H1 (cell line): ENCODE results near the gene DGKA. TPM values are rescaled to one million over a fixed set of nuclear protein-coding genes. Genes with fewer than 3 reads are reported as not detected.

ENCODE experiments used
- CTCF ChIA-PET: fragments of 300-600 bp; sonication (Branson Sonifier 250); formaldehyde crosslinking; loops from one replicate; lab custom pipeline; 2021; ENCODE audit not compliant: partially characterized antibody; lab: Charles Lee
- POLR2A ChIA-PET: fragments of 300-600 bp; sonication (Branson Sonifier 250); formaldehyde crosslinking; loops from one replicate; lab custom pipeline; 2021; ENCODE audit warnings: inconsistent platforms; ENCODE audit not compliant: partially characterized antibody; lab: Charles Lee
- DNase-seq, 2 experiments: peaks; one replicate each; pipeline versions ENCODE4 v3.0.0 to v3.0.0-alpha.2; 2010 to 2022; ENCODE audit warnings: low spot score in 2 of 2, low read depth in 1 of 2, mixed read lengths in 1 of 2
- FAIRE-seq: peaks from 2 replicates; lab custom pipeline; 2011; peaks lifted over from hg19 to GRCh38; lab: Jason Lieb, UNC
- H2AFZ ChIP-seq: 2 replicates; pipeline ENCODE4 v1.8.1; 2012; ENCODE audit warnings: low read length, inconsistent platforms
- H2AK5ac ChIP-seq: 2 replicates; pipeline ENCODE4 v1.6.1; 2013; ENCODE audit warnings: low read depth, low read length
- H2BK120ac ChIP-seq: replicated peaks from 2 replicates; pipeline ENCODE3; 2013; ENCODE audit warnings: low read depth, low read length, inconsistent platforms
- H2BK12ac ChIP-seq: 2 replicates; pipeline ENCODE4 v1.6.1; 2013; ENCODE audit warnings: low read depth, low read length
- H2BK15ac ChIP-seq: 2 replicates; pipeline ENCODE4 v1.6.1; 2013; ENCODE audit warnings: low read length
- H2BK20ac ChIP-seq: 2 replicates; pipeline ENCODE4 v1.6.1; 2013; ENCODE audit warnings: low read length
- H2BK5ac ChIP-seq: 2 replicates; pipeline ENCODE4 v1.6.1; 2013; ENCODE audit warnings: low read depth, low read length
- H3K14ac ChIP-seq: 2 replicates; pipeline ENCODE4 v1.6.1; 2013; ENCODE audit warnings: inconsistent platforms; ENCODE audit not compliant: insufficient read length
- H3K18ac ChIP-seq: 2 replicates; pipeline ENCODE4 v1.6.1; 2013; ENCODE audit warnings: low read length; ENCODE audit errors: extremely low read depth
- H3K23ac ChIP-seq: 2 replicates; pipeline ENCODE4 v1.6.1; 2013; ENCODE audit warnings: inconsistent platforms; ENCODE audit not compliant: insufficient read length
- H3K23me2 ChIP-seq: 2 replicates; pipeline ENCODE4 v1.6.1; 2013; ENCODE audit warnings: low read depth, low read length
- H3K27ac ChIP-seq: 2 replicates; pipeline ENCODE4 v1.6.1; 2011; ENCODE audit warnings: low read depth, low read length, inconsistent platforms
- H3K27me3 ChIP-seq, 4 experiments: replicated peaks in 1 of 4; 1 replicate in 1 of 4; 2 replicates in 3 of 4; pipeline versions ENCODE4 v1.6.1 to v1.8.1; 2011 to 2013; ENCODE audit warnings: low read length in 3 of 4, mild to moderate bottlenecking in 3 of 4, inconsistent platforms in 2 of 4, mixed read lengths in 2 of 4, moderate library complexity in 1 of 4; ENCODE audit not compliant: control insufficient read depth in 3 of 4, insufficient read depth in 3 of 4; ENCODE audit errors: extremely low read depth in 1 of 4
- H3K36me3 ChIP-seq, 4 experiments: 2 replicates each; pipeline versions ENCODE4 v1.6.1 to v1.8.1; 2011 to 2013; ENCODE audit warnings: mild to moderate bottlenecking in 4 of 4, low read length in 3 of 4, moderate library complexity in 2 of 4, control low read depth in 1 of 4, inconsistent platforms in 1 of 4; ENCODE audit not compliant: insufficient read depth in 4 of 4, control insufficient read depth in 2 of 4
- H3K4ac ChIP-seq: replicated peaks from 2 replicates; pipeline ENCODE3; 2013; ENCODE audit warnings: low read length, low read depth, mixed read lengths, inconsistent platforms; ENCODE audit not compliant: insufficient read length
- H3K4me1 ChIP-seq, 4 experiments: replicated peaks in 1 of 4; 1 replicate in 1 of 4; 2 replicates in 3 of 4; pipeline versions ENCODE4 v1.6.1 to v1.8.1; 2011 to 2013; ENCODE audit warnings: low read length in 3 of 4, inconsistent platforms in 2 of 4, mixed read lengths in 1 of 4; ENCODE audit not compliant: insufficient read depth in 4 of 4, control insufficient read depth in 3 of 4
- H3K4me2 ChIP-seq, 2 experiments: 2 replicates each; pipeline versions ENCODE4 v1.6.1 to v1.8.1; 2011 to 2013; ENCODE audit warnings: low read depth in 2 of 2, low read length in 2 of 2, control low read depth in 1 of 2, inconsistent platforms in 1 of 2, mild to moderate bottlenecking in 1 of 2; ENCODE audit not compliant: insufficient read depth in 1 of 2
- H3K4me3 ChIP-seq, 4 experiments: fragments of 200-600, 300-600 bp in 1 of 4; sonication (generic), shearing (Covaris generic), sonication (Bioruptor Twin) in 1 of 4; 2 replicates each; pipeline versions ENCODE4 v1.5.1 to v1.8.1; 2011 to 2016; ENCODE audit warnings: low read length in 4 of 4, low read depth in 3 of 4, control low read depth in 2 of 4, inconsistent platforms in 2 of 4, mild to moderate bottlenecking in 2 of 4, mixed read lengths in 1 of 4, moderate library complexity in 1 of 4; ENCODE audit not compliant: insufficient read depth in 2 of 4; ENCODE audit errors: extremely low read depth in 1 of 4
- H3K56ac ChIP-seq: replicated peaks from 2 replicates; pipeline ENCODE3; 2013; ENCODE audit warnings: low read depth, mild to moderate bottlenecking, mixed read lengths, low read length, inconsistent platforms; ENCODE audit not compliant: insufficient read length
- H3K79me1 ChIP-seq: 2 replicates; pipeline ENCODE4 v1.6.1; 2013; ENCODE audit warnings: low read depth, low read length, control low read depth
- H3K79me2 ChIP-seq, 2 experiments: 2 replicates each; pipeline versions ENCODE4 v1.6.1 to v1.8.1; 2012 to 2013; ENCODE audit warnings: low read length in 2 of 2, mild to moderate bottlenecking in 2 of 2, inconsistent platforms in 1 of 2; ENCODE audit not compliant: insufficient read depth in 2 of 2, control insufficient read depth in 1 of 2
- H3K9ac ChIP-seq, 4 experiments: replicated peaks in 1 of 4; 1 replicate in 1 of 4; 2 replicates in 3 of 4; pipeline versions ENCODE4 v1.6.1 to v1.8.1; 2011 to 2013; ENCODE audit warnings: low read depth in 3 of 4, low read length in 3 of 4, control low read depth in 2 of 4, mild to moderate bottlenecking in 2 of 4, moderate library complexity in 2 of 4, inconsistent platforms in 1 of 4; ENCODE audit errors: extremely low read depth in 1 of 4
- H3K9me3 ChIP-seq, 2 experiments: 2 replicates each; pipeline versions ENCODE4 v1.6.1 to v1.8.1; 2012 to 2013; ENCODE audit warnings: mild to moderate bottlenecking in 2 of 2, moderate library complexity in 2 of 2, control low read depth in 1 of 2, inconsistent platforms in 1 of 2, low read depth in 1 of 2, low read length in 1 of 2, mixed read lengths in 1 of 2; ENCODE audit not compliant: insufficient read depth in 2 of 2
- H4K20me1 ChIP-seq, 2 experiments: replicated peaks in 1 of 2; 2 replicates each; pipeline versions ENCODE3 to v1.8.1; 2011 to 2013; ENCODE audit warnings: inconsistent platforms in 2 of 2, low read length in 2 of 2, mild to moderate bottlenecking in 1 of 2; ENCODE audit not compliant: insufficient read depth in 2 of 2, control insufficient read depth in 1 of 2
- H4K5ac ChIP-seq: 2 replicates; pipeline ENCODE4 v1.6.1; 2013; ENCODE audit warnings: low read length, low read depth, mixed read lengths, inconsistent platforms; ENCODE audit not compliant: insufficient read length
- H4K8ac ChIP-seq: 2 replicates; pipeline ENCODE4 v1.8.0; 2013; ENCODE audit warnings: mild to moderate bottlenecking, moderate library complexity, low read length, inconsistent platforms; ENCODE audit not compliant: insufficient read depth; ENCODE audit errors: extremely low read depth
- H4K91ac ChIP-seq: replicated peaks from 2 replicates; pipeline ENCODE3; 2013; ENCODE audit warnings: low read length, mixed read lengths, inconsistent platforms; ENCODE audit not compliant: insufficient read length
- ATF2 ChIP-seq: IDR thresholded peaks from 2 replicates; pipeline ENCODE4 v1.6.1; 2012; ENCODE audit warnings: low read length, inconsistent platforms
- ATF3 ChIP-seq: IDR thresholded peaks from 2 replicates; pipeline ENCODE4 v1.6.1; 2011; ENCODE audit warnings: low read depth, mild to moderate bottlenecking, low read length; ENCODE audit not compliant: insufficient read depth
- GTF2F1 ChIP-seq: IDR thresholded peaks from 2 replicates; pipeline ENCODE4 v1.6.1; 2012; ENCODE audit warnings: low read depth, low read length, improper control_type of control experiment, borderline replicate concordance
- JUND ChIP-seq: IDR thresholded peaks from 2 replicates; pipeline ENCODE4 v1.6.1; 2011; ENCODE audit warnings: mild to moderate bottlenecking, improper control_type of control experiment, low read length
- KDM1A ChIP-seq: fragments of 200-600, 300-600 bp; sonication (generic); IDR thresholded peaks from 2 replicates; pipeline ENCODE4 v1.7.1; 2016; ENCODE audit warnings: mild to moderate bottlenecking, low read length, borderline replicate concordance
- WGBS, 2 experiments: shearing (Covaris generic) in 1 of 2; methylation state at CpG; one replicate each; pipeline versions ENCODE4 v1.1.6 to v1.1.7; 2013 to 2015; ENCODE audit warnings: low lambda C conversion rate in 2 of 2, mixed read lengths in 2 of 2, inconsistent platforms in 1 of 2, low coverage in 1 of 2, missing lambda C conversion rate in 1 of 2; ENCODE audit not compliant: insufficient replicate concordance in 2 of 2, insufficient coverage in 1 of 2, insufficient read length in 1 of 2; ENCODE audit errors: extremely low coverage in 1 of 2, missing lambda C conversion rate in 1 of 2; 5-methylcytosine and 5-hydroxymethylcytosine counted together
- polyA plus RNA-seq, 7 experiments: library from polyadenylated mRNA; depleted of rRNA in 3 of 7; stranded (reverse) in 5 of 7; unstranded in 2 of 7; fragments of >200 nt in 5 of 7; fragments of 200-250 nt in 2 of 7; gene quantifications; 1 replicate in 5 of 7; 2 replicates in 1 of 7; 4 replicates in 1 of 7; pipeline versions ENCODE4 v1.2.1 to v1.2.3, GENCODE V29; 2011 to 2013; ENCODE audit warnings: missing spikeins in 2 of 7, mixed read lengths in 2 of 7
- total RNA-seq: library from RNA; stranded (reverse); fragmentation: NEBNext Ultra II Directional; extraction: Animal tissue kit (Norgen Biotek cat#: 25700); gene quantifications from 2 replicates; pipeline ENCODE4 v1.2.1, GENCODE V29; 2021

Gene DGKA
- total and polyA plus RNA-seq, 2 of the 8 experiments (the other 6 are each of a cell fraction or from before 2014, with no cell fraction given) = 15.9 to 18.0 TPM

DNA sequence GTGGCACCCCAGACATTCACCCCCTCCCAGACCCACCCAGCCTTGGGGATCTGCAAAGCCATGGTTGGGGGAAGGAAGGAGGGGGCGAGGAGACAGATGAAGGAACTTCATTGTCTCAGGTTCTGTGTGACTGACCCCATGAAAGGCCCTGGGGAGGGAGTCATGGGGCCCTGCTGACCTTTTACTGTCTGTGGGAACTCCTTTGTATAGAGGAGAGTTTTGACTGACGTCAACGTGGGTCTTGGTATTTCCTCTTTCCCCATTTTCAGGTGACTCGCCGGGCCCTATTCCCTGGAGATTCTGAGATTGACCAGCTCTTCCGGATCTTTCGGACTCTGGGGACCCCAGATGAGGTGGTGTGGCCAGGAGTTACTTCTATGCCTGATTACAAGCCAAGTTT is 39.8 kb downstream of the DGKA start:
- H3K56ac ChIP-seq = no peak overlapping the region
- no peak overlapping the region for H3K18ac ChIP-seq
- H3K79me1 ChIP-seq = peaks cover 2% of the 10 kb centered on the region; the same call in 1 of the 2 replicates
- 87% methylated on average over 7 of the region's 7 CpGs; no CpG with 5 or more reads in 1 of the 2 experiments for WGBS, 2 experiments
- H3K23me2 ChIP-seq = peaks cover 14% of the 10 kb centered on the region
- no peak overlapping the region for H3K4me3 ChIP-seq
- no peak overlapping the region for H4K8ac ChIP-seq
- no peak overlapping the region for H4K5ac ChIP-seq
- H2BK15ac ChIP-seq = no peak overlapping the region
- ChIA-PET POLR2A (no interaction called here), CTCF (interaction anchor here (0.6 to 0.9 kb wide), 3 partner anchors 30 to 861 kb away, joined by 3 to 4 read pairs (median 3); no protein-coding TSS in a partner anchor)
- no peaks in the 10 kb centered on the region for H3K9me3 ChIP-seq
- H3K36me3 ChIP-seq = peaks cover 2 to 29% (median 14%) of the 10 kb centered on the region in 4 experiments; a peak in 5 of 8 replicates
- no peak overlapping the region for H3K4ac ChIP-seq
- no peak overlapping the region for H2BK120ac ChIP-seq
- H3K27ac ChIP-seq = no peak overlapping the region
- TF ChIP-seq KDM1A (no peak), GTF2F1 (no peak), ATF3 (no peak), ATF2 (no peak), JUND (no peak)
- FAIRE-seq (no peak), DNase-seq (no peak)
- H3K23ac ChIP-seq = no peak overlapping the region
- peaks cover 3 to 24% of the 10 kb centered on the region in 2 experiments; a peak in 3 of 4 replicates for H3K79me2 ChIP-seq
- H2BK5ac ChIP-seq = no peak overlapping the region
- H3K9ac ChIP-seq = no peak overlapping the region
- no peak overlapping the region for H4K91ac ChIP-seq
- H3K4me1 ChIP-seq = peaks cover 2 to 12% (median 4%) of the 10 kb centered on the region in 4 experiments; a peak in 6 of 7 replicates
- H3K4me2 ChIP-seq = no peak overlapping the region
- no peak overlapping the region for H2BK12ac ChIP-seq
- H2AFZ ChIP-seq = no peak overlapping the region
- no peaks in the 10 kb centered on the region for H3K27me3 ChIP-seq
- H2BK20ac ChIP-seq = no peak overlapping the region
- no peak overlapping the region for H2AK5ac ChIP-seq
- H4K20me1 ChIP-seq = peaks cover 0 to 2% of the 10 kb centered on the region in 2 experiments
- H3K14ac ChIP-seq = no peak overlapping the region
